ENCODE results near the gene XAB2.
"Not testable (repeated sequence)": the region's sequence is repeated elsewhere in the genome, so short reads cannot be mapped to it uniquely, and the experiment has no call there.

The XAB2 gene

GRCh38 chr19:7611541-7612279, 17.6 kb downstream of the XAB2 start:
- DNase-seq = no peak

- no peak for DNase-seq
Observed at GRCh38 chr19:7610491-7611240, 18.7 kb downstream of the XAB2 start.

- DNase-seq = no peak
Observed at GRCh38 chr19:7607874-7608560, 21.3 kb downstream of the XAB2 start.

GRCh38 chr19:7607212-7607873, 22.0 kb downstream of the XAB2 start:
- no peak for DNase-seq

GRCh38 chr19:7606289-7606688, 23.1 kb downstream of the XAB2 start:
- DNase-seq = no peak

GRCh38 chr19:7605490-7606222, 23.7 kb downstream of the XAB2 start:
- DNase-seq = no peak

- no peak for DNase-seq
Observed at GRCh38 chr19:7603919-7604318, 25.4 kb downstream of the XAB2 start.

- DNase-seq = no peak
Observed at GRCh38 chr19:7602935-7603497, 26.3 kb downstream of the XAB2 start.

GRCh38 chr19:7602240-7602934, 27.0 kb downstream of the XAB2 start:
- no peak for DNase-seq

GRCh38 chr19:7600721-7601120, 28.6 kb downstream of the XAB2 start:
- no peak for DNase-seq

- DNase-seq = no peak
Observed at GRCh38 chr19:7598180-7598579, 31.2 kb downstream of the XAB2 start.

- no peak for DNase-seq
Observed at GRCh38 chr19:7597689-7598088, 31.7 kb downstream of the XAB2 start.

GRCh38 chr19:7596211-7596937, 33.0 kb downstream of the XAB2 start:
- no peak for DNase-seq

GRCh38 chr19:7595466-7596133, 33.7 kb downstream of the XAB2 start, which contains the start of gene CAMSAP3:
CAMSAP3 (plus strand) TSS chr19:7595863; CDS start chr19:7596003, 140 bp downstream.
- DNase-seq = peak; percentile 56

- no peak for DNase-seq
Observed at GRCh38 chr19:7590256-7590655, 39.1 kb downstream of the XAB2 start.

- no peak for DNase-seq
Observed at GRCh38 chr19:7589822-7590221, 39.5 kb downstream of the XAB2 start.

- no peak for DNase-seq
Observed at GRCh38 chr19:7582446-7582845, 46.9 kb downstream of the XAB2 start.

GRCh38 chr19:7579182-7579581, 50.2 kb downstream of the XAB2 start:
- DNase-seq = no peak

- no peak for DNase-seq
Observed at GRCh38 chr19:7578127-7578526, 51.2 kb downstream of the XAB2 start.

- DNase-seq = not testable (repeated sequence)
Observed at GRCh38 chr19:7577422-7577821, 51.9 kb downstream of the XAB2 start.
